Measurements from ENCODE around the gene MAPK9. TPM values are rescaled to one million over a fixed set of nuclear protein-coding genes. Genes with fewer than 3 reads are reported as not detected.
"Not testable (repeated sequence)": the region's sequence is repeated elsewhere in the genome, so short reads cannot be mapped to it uniquely, and the experiment has no call there.

MAPK9 gene
- total and polyA plus RNA-seq, 2 donors from 2014 or later = 17.3 to 30.9 TPM

DNA sequence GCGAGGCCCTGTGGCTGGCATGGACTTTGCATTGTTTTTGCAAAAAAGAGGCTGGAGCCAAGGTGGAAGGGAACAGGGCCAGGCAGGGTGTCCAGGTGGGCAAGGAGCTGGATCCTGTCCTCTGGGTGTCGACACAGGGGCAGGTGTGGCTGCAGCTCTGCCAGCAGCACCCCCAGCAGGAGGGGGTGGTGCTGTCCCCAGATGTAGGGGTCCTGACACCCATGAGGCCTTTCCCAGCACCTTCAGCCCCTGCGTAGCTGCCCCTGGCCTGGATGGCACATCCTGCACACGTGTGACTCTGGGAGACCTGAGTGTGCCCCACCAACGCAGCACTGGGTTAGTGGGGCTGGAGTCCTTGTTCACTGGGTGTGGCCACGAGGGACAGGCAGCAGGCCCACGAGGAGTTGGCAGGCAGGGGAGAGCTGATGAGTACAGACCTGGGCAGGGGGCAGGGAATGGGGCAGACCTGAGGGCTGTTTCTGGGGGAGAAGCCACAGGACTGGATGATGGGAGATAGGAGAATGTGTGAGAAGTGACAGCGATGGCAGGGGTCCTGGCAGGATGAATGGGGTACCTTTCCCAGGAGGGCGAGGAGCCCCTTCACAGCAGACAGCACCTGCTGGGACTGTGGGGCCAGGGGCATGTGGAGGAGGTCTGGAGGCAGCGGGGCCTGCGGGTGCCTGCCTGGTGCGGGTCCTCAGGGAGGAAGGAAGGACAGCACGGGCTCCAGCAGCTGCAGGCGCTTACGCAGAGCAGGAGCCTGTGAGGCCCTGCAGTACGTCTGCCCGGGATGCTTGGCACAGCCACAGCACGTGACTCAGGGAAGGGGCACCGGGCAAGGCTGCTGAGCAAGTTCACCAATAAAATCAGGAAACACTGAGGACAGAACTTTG lies 79.3 kb downstream of the MAPK9 start:
- H3K4me3 ChIP-seq (ENCODE audit: low read length in 3 of 3) = no peak overlapping the region
- H3K27me3 ChIP-seq (ENCODE audit: control insufficient read depth, insufficient read depth, low read length) = no peaks in the 10 kb centered on the region
- TF ChIP-seq, protein P1, sequence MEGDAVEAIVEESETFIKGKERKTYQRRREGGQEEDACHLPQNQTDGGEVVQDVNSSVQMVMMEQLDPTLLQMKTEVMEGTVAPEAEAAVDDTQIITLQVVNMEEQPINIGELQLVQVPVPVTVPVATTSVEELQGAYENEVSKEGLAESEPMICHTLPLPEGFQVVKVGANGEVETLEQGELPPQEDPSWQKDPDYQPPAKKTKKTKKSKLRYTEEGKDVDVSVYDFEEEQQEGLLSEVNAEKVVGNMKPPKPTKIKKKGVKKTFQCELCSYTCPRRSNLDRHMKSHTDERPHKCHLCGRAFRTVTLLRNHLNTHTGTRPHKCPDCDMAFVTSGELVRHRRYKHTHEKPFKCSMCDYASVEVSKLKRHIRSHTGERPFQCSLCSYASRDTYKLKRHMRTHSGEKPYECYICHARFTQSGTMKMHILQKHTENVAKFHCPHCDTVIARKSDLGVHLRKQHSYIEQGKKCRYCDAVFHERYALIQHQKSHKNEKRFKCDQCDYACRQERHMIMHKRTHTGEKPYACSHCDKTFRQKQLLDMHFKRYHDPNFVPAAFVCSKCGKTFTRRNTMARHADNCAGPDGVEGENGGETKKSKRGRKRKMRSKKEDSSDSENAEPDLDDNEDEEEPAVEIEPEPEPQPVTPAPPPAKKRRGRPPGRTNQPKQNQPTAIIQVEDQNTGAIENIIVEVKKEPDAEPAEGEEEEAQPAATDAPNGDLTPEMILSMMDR (IDR thresholded peaks at IDR 0.05; ENCODE audit: borderline replicate concordance, extremely low read depth, insufficient read depth) = no peak

GRCh38 chr5:180211761-180212035 lies 80.2 kb downstream of the MAPK9 start:
- intact Hi-C loops (cut with DNase I) = no loop called here
- FAIRE-seq (no peak), DNase-seq (no peak)
- Histone ChIP-seq H3K4me3 (ENCODE audit: low read length in 3 of 3) (no peak overlapping the region), H3K27ac (ENCODE audit: low read depth in 2 of 2, low read length in 2 of 2) (no peak overlapping the region), H3K27me3 (ENCODE audit: control insufficient read depth, insufficient read depth, low read length) (no peaks in the 10 kb centered on the region), H3K9me3 (ENCODE audit: control insufficient read depth in 2 of 3, insufficient read depth in 1 of 3, low read length in 3 of 3) (peaks cover 0 to 16% (median 0%) of the 10 kb centered on the region in 3 donors), H3K36me3 (ENCODE audit: control insufficient read depth in 2 of 3, insufficient read depth in 3 of 3, low read length in 3 of 3) (no peaks in the 10 kb centered on the region), H3K9ac (ENCODE audit: low read length in 3 of 3) (no peak overlapping the region), H3K4me1 (ENCODE audit: control insufficient read depth in 2 of 3, insufficient read depth in 2 of 3, low read depth in 1 of 3, low read length in 3 of 3) (peaks cover 0 to 13% (median 0%) of the 10 kb centered on the region in 3 donors)
- TF ChIP-seq, protein P1 (IDR thresholded peaks at IDR 0.05; ENCODE audit: borderline replicate concordance, extremely low read depth, insufficient read depth) = no peak

More for the DNA sequence above, 79.3 kb downstream of the MAPK9 start:
- intact Hi-C loops (cut with DNase I) = no loop called here
- DNase-seq (no peak), FAIRE-seq (no peak)
- peaks cover 0 to 13% (median 0%) of the 10 kb centered on the region in 3 donors for H3K4me1 ChIP-seq (ENCODE audit: control insufficient read depth in 2 of 3, insufficient read depth in 2 of 3, low read depth in 1 of 3, low read length in 3 of 3)
- H3K9ac ChIP-seq (ENCODE audit: low read length in 3 of 3) = no peak overlapping the region
- H3K9me3 ChIP-seq (ENCODE audit: control insufficient read depth in 2 of 3, insufficient read depth in 1 of 3, low read length in 3 of 3) = peaks cover 0 to 20% (median 0%) of the 10 kb centered on the region in 3 donors
- no peaks in the 10 kb centered on the region for H3K36me3 ChIP-seq (ENCODE audit: control insufficient read depth in 2 of 3, insufficient read depth in 3 of 3, low read length in 3 of 3)
- H3K27ac ChIP-seq (ENCODE audit: low read depth in 2 of 2, low read length in 2 of 2) = no peak overlapping the region

- H3K9ac ChIP-seq (ENCODE audit: low read length in 3 of 3) = no peak overlapping the region
- H3K36me3 ChIP-seq (ENCODE audit: control insufficient read depth in 2 of 3, insufficient read depth in 3 of 3, low read length in 3 of 3) = no peaks in the 10 kb centered on the region
- intact Hi-C loops (cut with DNase I) = no loop called here
- H3K27me3 ChIP-seq (ENCODE audit: control insufficient read depth, insufficient read depth, low read length) = no peaks in the 10 kb centered on the region
- no peak overlapping the region for H3K27ac ChIP-seq (ENCODE audit: low read depth in 2 of 2, low read length in 2 of 2)
- DNase-seq = no peak
- FAIRE-seq = no peak
- TF ChIP-seq, protein P1 (IDR thresholded peaks at IDR 0.05; ENCODE audit: borderline replicate concordance, extremely low read depth, insufficient read depth) = no peak
- H3K4me1 ChIP-seq (ENCODE audit: control insufficient read depth in 2 of 3, insufficient read depth in 2 of 3, low read depth in 1 of 3, low read length in 3 of 3) = peaks cover 0 to 13% (median 0%) of the 10 kb centered on the region in 3 donors
- H3K9me3 ChIP-seq (ENCODE audit: control insufficient read depth in 2 of 3, insufficient read depth in 1 of 3, low read length in 3 of 3) = peaks cover 0 to 11% (median 0%) of the 10 kb centered on the region in 3 donors
- H3K4me3 ChIP-seq (ENCODE audit: low read length in 3 of 3) = no peak overlapping the region
Observed at GRCh38 chr5:180210961-180211760, 80.7 kb downstream of the MAPK9 start.

GRCh38 chr5:180210077-180210476 lies 81.8 kb downstream of the MAPK9 start:
- H3K36me3 ChIP-seq (ENCODE audit: control insufficient read depth in 2 of 3, insufficient read depth in 3 of 3, low read length in 3 of 3); intact Hi-C loops (cut with DNase I); DNase-seq; H3K9me3 ChIP-seq (ENCODE audit: control insufficient read depth in 2 of 3, insufficient read depth in 1 of 3, low read length in 3 of 3); H3K27ac ChIP-seq (ENCODE audit: low read depth in 2 of 2, low read length in 2 of 2); H3K4me3 ChIP-seq (ENCODE audit: low read length in 3 of 3); FAIRE-seq; H3K9ac ChIP-seq (ENCODE audit: low read length in 3 of 3); H3K27me3 ChIP-seq (ENCODE audit: control insufficient read depth, insufficient read depth, low read length): not testable (repeated sequence)
- H3K4me1 ChIP-seq (ENCODE audit: control insufficient read depth in 2 of 3, insufficient read depth in 2 of 3, low read depth in 1 of 3, low read length in 3 of 3) = peaks cover 0 to 13% (median 0%) of the 10 kb centered on the region in 3 donors

Measured in kidney (tissue), 14 donors.